DND-41 (cell line): ENCODE data around the gene AHNAK2.

ENCODE experiments used
- EZH2 ChIP-seq: IDR thresholded peaks from 3 replicates; pipeline ENCODE4 v1.6.1; 2012; ENCODE audit warnings: borderline replicate concordance, low read depth, mild to moderate bottlenecking, moderate library complexity, low read length, inconsistent platforms; ENCODE audit not compliant: severe bottlenecking
- TF ChIP-seq, protein P1 (sequence below): IDR thresholded peaks from 2 replicates; pipeline ENCODE4 v1.5.1; 2012; ENCODE audit warnings: borderline replicate concordance, low read length, moderate library complexity, mild to moderate bottlenecking; ENCODE audit not compliant: poor library complexity, severe bottlenecking; ENCODE audit errors: extremely low read depth

DNA sequence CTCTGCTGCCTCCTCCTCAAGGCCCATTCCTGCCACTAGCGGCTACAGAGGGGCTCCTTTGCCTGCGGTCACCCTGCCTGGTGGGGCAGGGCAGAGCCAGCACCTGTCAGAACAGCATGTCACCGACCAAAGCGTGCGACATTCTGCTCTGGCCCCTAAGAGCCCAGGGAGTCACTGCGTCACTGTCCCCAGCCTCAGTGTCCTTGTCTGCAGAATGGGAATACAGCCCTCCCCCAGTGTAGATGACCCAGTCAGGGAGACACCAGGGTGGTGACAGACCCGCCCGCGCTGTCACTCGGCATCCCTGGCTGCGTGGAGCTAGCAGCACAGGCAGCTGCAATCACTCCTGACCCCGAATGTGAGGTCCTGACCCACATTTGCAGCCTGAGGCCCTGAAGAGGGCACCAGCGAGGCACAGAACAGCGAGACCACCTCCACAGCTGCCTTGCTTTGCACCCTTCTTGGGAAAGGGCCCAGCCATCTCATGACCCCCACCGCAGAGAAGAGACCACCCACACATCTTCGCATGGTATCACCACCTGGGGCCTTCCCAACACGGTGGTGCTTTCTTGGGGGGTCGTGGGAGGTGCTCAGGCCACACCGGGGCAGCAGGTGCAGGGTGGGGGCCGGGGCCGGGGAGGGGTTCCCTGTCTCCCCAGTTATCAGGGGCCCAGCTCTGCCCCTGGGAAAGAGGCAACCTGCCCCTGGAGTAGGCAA, 2.5 kb downstream of the AHNAK2 start:
- TF ChIP-seq, protein P1, sequence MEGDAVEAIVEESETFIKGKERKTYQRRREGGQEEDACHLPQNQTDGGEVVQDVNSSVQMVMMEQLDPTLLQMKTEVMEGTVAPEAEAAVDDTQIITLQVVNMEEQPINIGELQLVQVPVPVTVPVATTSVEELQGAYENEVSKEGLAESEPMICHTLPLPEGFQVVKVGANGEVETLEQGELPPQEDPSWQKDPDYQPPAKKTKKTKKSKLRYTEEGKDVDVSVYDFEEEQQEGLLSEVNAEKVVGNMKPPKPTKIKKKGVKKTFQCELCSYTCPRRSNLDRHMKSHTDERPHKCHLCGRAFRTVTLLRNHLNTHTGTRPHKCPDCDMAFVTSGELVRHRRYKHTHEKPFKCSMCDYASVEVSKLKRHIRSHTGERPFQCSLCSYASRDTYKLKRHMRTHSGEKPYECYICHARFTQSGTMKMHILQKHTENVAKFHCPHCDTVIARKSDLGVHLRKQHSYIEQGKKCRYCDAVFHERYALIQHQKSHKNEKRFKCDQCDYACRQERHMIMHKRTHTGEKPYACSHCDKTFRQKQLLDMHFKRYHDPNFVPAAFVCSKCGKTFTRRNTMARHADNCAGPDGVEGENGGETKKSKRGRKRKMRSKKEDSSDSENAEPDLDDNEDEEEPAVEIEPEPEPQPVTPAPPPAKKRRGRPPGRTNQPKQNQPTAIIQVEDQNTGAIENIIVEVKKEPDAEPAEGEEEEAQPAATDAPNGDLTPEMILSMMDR = peak; percentile 56
- TF ChIP-seq EZH2 = no peak
